ENCODE results near the gene FRY.

GRCh38 chr13:32035716-32036115 lies 4.1 kb downstream of the FRY start:
- no peak for TF ChIP-seq CTCF (IDR thresholded peaks at IDR 0.05)
- TF ChIP-seq POLR2A (IDR thresholded peaks at IDR 0.05), result no peak

Measured in heart left ventricle (tissue), 13 donors.